MM.1S (cell line): ENCODE results near the gene SLC18A3.

Source experiments
- CTCF ChIP-seq: fragments of 300-600 bp; sonication (generic); IDR thresholded peaks from 2 replicates; pipeline ENCODE4 v1.5.1; 2016; ENCODE audit warnings: antibody characterized with exemption, low read length, mixed read lengths
- EZH2 ChIP-seq: fragments of 300-600 bp; sonication (generic); optimal IDR thresholded peaks from 2 replicates; pipeline ENCODE3; 2017; ENCODE audit warnings: low read depth, mild to moderate bottlenecking, antibody characterized with exemption, low read length, mixed read lengths
- EZH2phosphoT487 ChIP-seq: fragments of 300-600 bp; sonication (generic); IDR thresholded peaks from 2 replicates; pipeline ENCODE4 v1.6.1; 2018; ENCODE audit warnings: antibody characterized with exemption, low read length

DNA sequence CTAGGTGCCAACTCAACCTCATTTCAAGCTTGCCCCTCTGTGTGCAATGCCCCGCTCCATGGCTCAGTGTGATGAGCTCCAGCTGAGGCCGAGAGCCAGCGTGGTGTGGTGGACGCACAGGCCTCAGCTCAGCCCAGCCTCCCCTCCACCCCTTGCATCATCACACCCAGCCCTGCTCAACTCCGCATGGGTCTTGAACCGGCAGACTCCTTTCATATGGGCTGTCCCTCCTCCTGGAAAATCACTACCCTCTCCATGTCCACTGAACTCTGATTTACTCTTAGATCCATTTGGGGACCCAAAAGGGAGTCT lies 16.6 kb upstream of the SLC18A3 start:
- no peak for TF ChIP-seq CTCF
- no peak for TF ChIP-seq EZH2
- no peak for TF ChIP-seq EZH2phosphoT487
